ENCODE measurements around the gene ANKRD33.

Gene ANKRD33

GRCh38 chr12:51866324-51866723 is 21.6 kb upstream of the ANKRD33 start:
- peaks cover 75 to 95% of the 10 kb centered on the region in 2 donors for H3K27me3 Mint-ChIP-seq
- no peaks in the 10 kb centered on the region for H3K9me3 Mint-ChIP-seq
- DNase-seq = no peak
- no peak for ATAC-seq (replicated peaks)
- H3K27ac Mint-ChIP-seq = no peak overlapping the region
- peaks cover 0 to 16% of the 10 kb centered on the region in 2 donors for H3K4me1 Mint-ChIP-seq (ENCODE audit: low read depth in 2 of 2)
- H3K36me3 Mint-ChIP-seq (ENCODE audit: insufficient read depth) = no peaks in the 10 kb centered on the region
- H3K4me3 Mint-ChIP-seq = no peak overlapping the region

DNA sequence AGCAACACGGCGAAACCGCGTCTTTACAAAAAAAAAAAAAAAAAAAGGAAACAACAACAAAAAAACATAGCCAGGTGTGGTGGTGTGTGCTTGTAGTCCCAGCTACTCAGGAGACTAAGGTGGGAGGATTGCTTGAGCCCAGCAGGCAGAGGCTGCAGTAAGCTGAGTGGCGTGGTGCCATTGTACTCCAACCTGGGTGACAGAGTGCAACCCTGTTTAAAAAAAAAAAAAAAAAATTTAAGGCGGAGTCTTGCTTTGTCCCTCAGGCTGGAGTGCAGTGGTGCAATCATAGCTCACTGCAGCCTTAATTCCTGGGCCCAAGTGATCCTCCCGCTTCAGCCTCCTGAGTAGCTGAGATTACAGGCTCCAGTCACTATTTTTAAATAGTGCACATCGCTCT is 21.1 kb upstream of the ANKRD33 start:
- DNase-seq = no peak
- ATAC-seq (replicated peaks) = no peak
- Mint-ChIP-seq H3K4me3 (no peak overlapping the region), H3K36me3 (ENCODE audit: insufficient read depth) (no peaks in the 10 kb centered on the region), H3K4me1 (ENCODE audit: low read depth in 2 of 2) (peaks cover 0 to 18% of the 10 kb centered on the region in 2 donors), H3K27me3 (peaks cover 75 to 95% of the 10 kb centered on the region in 2 donors), H3K27ac (no peak overlapping the region), H3K9me3 (no peaks in the 10 kb centered on the region)

DNA sequence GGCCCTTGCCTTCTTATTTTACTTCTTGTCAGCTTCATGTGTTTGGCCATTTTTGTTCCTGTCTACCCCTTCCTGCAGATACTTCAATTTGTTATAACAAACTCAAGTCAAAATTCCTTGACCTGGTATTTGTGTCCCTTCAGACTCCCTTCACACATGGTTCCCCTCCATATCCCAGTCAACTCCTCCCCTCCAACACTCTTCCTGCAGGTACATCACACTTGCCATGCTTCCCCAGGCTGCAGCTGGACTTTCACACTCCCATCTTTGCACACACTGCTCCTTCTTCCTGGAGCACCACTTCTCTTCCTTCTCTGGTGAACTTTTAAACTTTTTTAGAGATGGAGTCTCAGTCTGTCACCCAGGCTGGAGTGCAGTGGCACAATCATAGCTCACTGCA is 20.5 kb upstream of the ANKRD33 start:
- ATAC-seq (replicated peaks) (no peak), DNase-seq (no peak)
- Mint-ChIP-seq H3K36me3 (ENCODE audit: insufficient read depth) (no peaks in the 10 kb centered on the region), H3K4me3 (no peak overlapping the region), H3K9me3 (no peaks in the 10 kb centered on the region), H3K27me3 (peaks cover 75 to 94% of the 10 kb centered on the region in 2 donors), H3K4me1 (ENCODE audit: low read depth in 2 of 2) (peaks cover 0 to 18% of the 10 kb centered on the region in 2 donors), H3K27ac (no peak overlapping the region)

DNA sequence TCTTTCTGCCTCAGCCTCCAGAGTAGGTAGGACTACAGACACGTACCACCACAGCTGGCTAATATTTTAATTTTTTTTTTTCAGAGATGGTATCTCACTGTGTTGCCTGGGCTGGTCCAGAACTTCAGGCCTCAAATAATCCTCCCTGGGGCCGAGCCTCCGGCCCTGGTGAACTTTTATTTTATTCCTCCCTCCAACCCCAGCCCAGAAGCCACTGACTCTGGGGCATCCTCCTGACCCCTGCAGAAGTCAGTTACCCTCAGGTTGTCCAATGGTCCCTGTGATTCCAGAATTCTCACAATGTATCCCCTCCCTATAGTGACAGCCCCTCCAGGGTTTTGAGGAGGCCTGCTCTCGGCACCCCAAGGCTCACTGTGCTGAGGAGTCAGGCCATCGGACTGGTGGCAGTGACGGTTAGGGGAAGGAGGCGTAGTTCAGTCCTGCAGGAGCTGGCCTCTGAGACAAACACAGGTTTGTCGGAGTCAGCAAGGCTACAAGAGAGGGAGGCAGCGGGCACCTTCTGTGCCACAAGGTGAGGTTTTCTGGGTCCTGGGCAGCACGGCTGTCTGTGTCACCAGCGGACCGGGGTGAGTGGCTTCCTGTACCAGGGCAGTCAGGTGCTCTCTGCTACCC is 20.0 kb upstream of the ANKRD33 start:
- Mint-ChIP-seq H3K27ac (no peak overlapping the region), H3K4me1 (ENCODE audit: low read depth in 2 of 2) (peaks cover 0 to 18% of the 10 kb centered on the region in 2 donors)
- no peak for ATAC-seq (replicated peaks)

GRCh38 chr12:51868821-51869495 is 18.9 kb upstream of the ANKRD33 start:
- H3K9me3 Mint-ChIP-seq = no peaks in the 10 kb centered on the region
- peak overlapping the region in 1 of 2 donors; percentile 43 for H3K4me3 Mint-ChIP-seq
- no peaks in the 10 kb centered on the region for H3K36me3 Mint-ChIP-seq (ENCODE audit: insufficient read depth)
- no peak for DNase-seq
- peaks cover 0 to 13% of the 10 kb centered on the region in 2 donors for H3K4me1 Mint-ChIP-seq (ENCODE audit: low read depth in 2 of 2)
- no peak overlapping the region for H3K27ac Mint-ChIP-seq
- peaks cover 65 to 87% of the 10 kb centered on the region in 2 donors for H3K27me3 Mint-ChIP-seq
- ATAC-seq (replicated peaks) = no peak

More for the DNA sequence above, 20.0 kb upstream of the ANKRD33 start:
- H3K4me3 Mint-ChIP-seq = peak overlapping the region; percentile 29 to 43
- H3K36me3 Mint-ChIP-seq (ENCODE audit: insufficient read depth) = no peaks in the 10 kb centered on the region
- peaks cover 74 to 94% of the 10 kb centered on the region in 2 donors for H3K27me3 Mint-ChIP-seq
- no peak for DNase-seq
- no peaks in the 10 kb centered on the region for H3K9me3 Mint-ChIP-seq

- ATAC-seq (replicated peaks) = no peak
- no peak for DNase-seq
- Mint-ChIP-seq H3K27me3 (peaks cover 63 to 83% of the 10 kb centered on the region in 2 donors), H3K4me3 (no peak overlapping the region), H3K36me3 (ENCODE audit: insufficient read depth) (no peaks in the 10 kb centered on the region), H3K9me3 (no peaks in the 10 kb centered on the region), H3K4me1 (ENCODE audit: low read depth in 2 of 2) (peaks cover 0 to 13% of the 10 kb centered on the region in 2 donors), H3K27ac (no peak overlapping the region)
These were observed 18.4 kb upstream of the ANKRD33 start for GRCh38 chr12:51869496-51869865.

DNA sequence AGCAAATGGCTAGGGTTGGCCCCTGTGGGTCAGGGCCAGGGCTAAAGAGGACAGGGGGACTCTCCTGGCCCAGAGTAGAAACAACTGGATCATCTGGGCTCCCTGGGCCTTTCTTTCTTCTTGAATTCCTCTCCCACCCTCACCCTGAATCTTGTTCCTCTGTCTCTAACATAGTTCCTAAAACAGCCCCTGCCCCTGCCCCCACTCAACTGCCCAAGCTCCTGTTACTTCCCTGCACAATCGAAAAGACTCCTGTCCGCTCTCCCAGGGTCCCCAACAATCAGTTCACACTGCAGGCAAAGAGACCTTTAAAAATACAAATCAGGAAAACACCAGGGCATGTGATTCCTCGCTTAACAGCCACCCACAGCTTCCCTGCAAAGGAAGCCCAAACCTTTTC is 18.0 kb upstream of the ANKRD33 start:
- H3K9me3 Mint-ChIP-seq = no peaks in the 10 kb centered on the region
- peaks cover 58 to 79% of the 10 kb centered on the region in 2 donors for H3K27me3 Mint-ChIP-seq
- H3K36me3 Mint-ChIP-seq (ENCODE audit: insufficient read depth) = no peaks in the 10 kb centered on the region
- H3K4me1 Mint-ChIP-seq (ENCODE audit: low read depth in 2 of 2) = peaks cover 0 to 13% of the 10 kb centered on the region in 2 donors
- DNase-seq (no peak), ATAC-seq (replicated peaks) (no peak)
- H3K27ac Mint-ChIP-seq = peak overlapping the region in 1 of 2 donors; percentile 39
- H3K4me3 Mint-ChIP-seq = no peak overlapping the region

GRCh38 chr12:51870504-51870903 is 17.4 kb upstream of the ANKRD33 start:
- H3K36me3 Mint-ChIP-seq (ENCODE audit: insufficient read depth) = no peaks in the 10 kb centered on the region
- H3K27me3 Mint-ChIP-seq = peaks cover 53 to 73% of the 10 kb centered on the region in 2 donors
- no peaks in the 10 kb centered on the region for H3K9me3 Mint-ChIP-seq
- ATAC-seq (replicated peaks) (no peak), DNase-seq (no peak)
- peaks cover 0 to 13% of the 10 kb centered on the region in 2 donors for H3K4me1 Mint-ChIP-seq (ENCODE audit: low read depth in 2 of 2)
- H3K4me3 Mint-ChIP-seq = peak overlapping the region in 1 of 2 donors; percentile 3
- peak overlapping the region in 1 of 2 donors; percentile 39 for H3K27ac Mint-ChIP-seq

DNA sequence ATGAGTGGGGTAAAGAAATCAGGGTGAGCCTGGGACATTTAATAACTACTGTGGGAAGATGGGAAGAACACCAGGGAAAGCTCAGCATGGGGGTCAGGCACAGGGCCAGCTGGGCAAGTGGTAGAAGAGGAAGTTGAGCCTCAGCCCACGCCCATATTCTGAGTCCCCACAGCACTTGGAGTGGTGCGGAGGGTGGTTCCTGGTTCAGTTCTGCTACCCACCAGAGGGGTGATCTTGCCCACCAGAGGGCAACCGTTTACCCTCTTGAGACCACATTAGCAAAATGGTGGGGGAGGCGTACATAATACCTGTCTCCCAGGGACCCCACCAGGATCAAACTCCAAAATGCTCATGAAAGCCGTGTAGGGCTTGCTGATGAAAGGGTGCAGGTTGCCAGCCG is 16.8 kb upstream of the ANKRD33 start:
- ATAC-seq (replicated peaks) = no peak
- DNase-seq = no peak
- Mint-ChIP-seq H3K4me3 (no peak overlapping the region), H3K27ac (no peak overlapping the region), H3K36me3 (ENCODE audit: insufficient read depth) (no peaks in the 10 kb centered on the region), H3K9me3 (no peaks in the 10 kb centered on the region), H3K4me1 (ENCODE audit: low read depth in 2 of 2) (peaks cover 0 to 13% of the 10 kb centered on the region in 2 donors), H3K27me3 (peaks cover 50 to 67% of the 10 kb centered on the region in 2 donors)

- Mint-ChIP-seq H3K4me1 (ENCODE audit: low read depth in 2 of 2) (peaks cover 0 to 13% of the 10 kb centered on the region in 2 donors), H3K27me3 (peaks cover 49 to 60% of the 10 kb centered on the region in 2 donors)
These were observed 15.8 kb upstream of the ANKRD33 start for GRCh38 chr12:51871918-51872688.

GRCh38 chr12:51872689-51872981 is 15.3 kb upstream of the ANKRD33 start:
- peaks cover 0 to 13% of the 10 kb centered on the region in 2 donors for H3K4me1 Mint-ChIP-seq (ENCODE audit: low read depth in 2 of 2)
- H3K4me3 Mint-ChIP-seq = no peak overlapping the region
- no peaks in the 10 kb centered on the region for H3K36me3 Mint-ChIP-seq (ENCODE audit: insufficient read depth)
- no peak overlapping the region for H3K27ac Mint-ChIP-seq
- H3K27me3 Mint-ChIP-seq = peaks cover 43 to 54% of the 10 kb centered on the region in 2 donors
- H3K9me3 Mint-ChIP-seq = no peaks in the 10 kb centered on the region
- ATAC-seq (replicated peaks) (no peak), DNase-seq (no peak)

More at GRCh38 chr12:51871918-51872688, 15.8 kb upstream of the ANKRD33 start:
- no peak for DNase-seq
- no peaks in the 10 kb centered on the region for H3K36me3 Mint-ChIP-seq (ENCODE audit: insufficient read depth)
- no peak for ATAC-seq (replicated peaks)
- H3K9me3 Mint-ChIP-seq = no peaks in the 10 kb centered on the region
- no peak overlapping the region for H3K4me3 Mint-ChIP-seq
- no peak overlapping the region for H3K27ac Mint-ChIP-seq

GRCh38 chr12:51873251-51873994 is 14.5 kb upstream of the ANKRD33 start:
- Mint-ChIP-seq H3K27ac (no peak overlapping the region), H3K27me3 (peaks cover 36 to 47% of the 10 kb centered on the region in 2 donors), H3K4me1 (ENCODE audit: low read depth in 2 of 2) (peaks cover 0 to 12% of the 10 kb centered on the region in 2 donors), H3K4me3 (no peak overlapping the region), H3K9me3 (no peaks in the 10 kb centered on the region), H3K36me3 (ENCODE audit: insufficient read depth) (no peaks in the 10 kb centered on the region)
- DNase-seq (no peak), ATAC-seq (replicated peaks) (no peak)

- no peak for ATAC-seq (replicated peaks)
- H3K9me3 Mint-ChIP-seq = no peaks in the 10 kb centered on the region
These were observed 13.9 kb upstream of the ANKRD33 start for GRCh38 chr12:51874000-51874399.

More at GRCh38 chr12:51874000-51874399, 13.9 kb upstream of the ANKRD33 start:
- Mint-ChIP-seq H3K36me3 (ENCODE audit: insufficient read depth) (no peaks in the 10 kb centered on the region), H3K27me3 (peaks cover 33 to 43% of the 10 kb centered on the region in 2 donors), H3K27ac (no peak overlapping the region), H3K4me3 (no peak overlapping the region), H3K4me1 (ENCODE audit: low read depth in 2 of 2) (peaks cover 0 to 8% of the 10 kb centered on the region in 2 donors)
- no peak for DNase-seq

Measured in effector memory CD8-positive, alpha-beta T cell (primary cell).